ENCODE data around the gene CA5A.
"Not testable (repeated sequence)": the region's sequence is repeated elsewhere in the genome, so short reads cannot be mapped to it uniquely, and the experiment has no call there.

The CA5A gene

DNA sequence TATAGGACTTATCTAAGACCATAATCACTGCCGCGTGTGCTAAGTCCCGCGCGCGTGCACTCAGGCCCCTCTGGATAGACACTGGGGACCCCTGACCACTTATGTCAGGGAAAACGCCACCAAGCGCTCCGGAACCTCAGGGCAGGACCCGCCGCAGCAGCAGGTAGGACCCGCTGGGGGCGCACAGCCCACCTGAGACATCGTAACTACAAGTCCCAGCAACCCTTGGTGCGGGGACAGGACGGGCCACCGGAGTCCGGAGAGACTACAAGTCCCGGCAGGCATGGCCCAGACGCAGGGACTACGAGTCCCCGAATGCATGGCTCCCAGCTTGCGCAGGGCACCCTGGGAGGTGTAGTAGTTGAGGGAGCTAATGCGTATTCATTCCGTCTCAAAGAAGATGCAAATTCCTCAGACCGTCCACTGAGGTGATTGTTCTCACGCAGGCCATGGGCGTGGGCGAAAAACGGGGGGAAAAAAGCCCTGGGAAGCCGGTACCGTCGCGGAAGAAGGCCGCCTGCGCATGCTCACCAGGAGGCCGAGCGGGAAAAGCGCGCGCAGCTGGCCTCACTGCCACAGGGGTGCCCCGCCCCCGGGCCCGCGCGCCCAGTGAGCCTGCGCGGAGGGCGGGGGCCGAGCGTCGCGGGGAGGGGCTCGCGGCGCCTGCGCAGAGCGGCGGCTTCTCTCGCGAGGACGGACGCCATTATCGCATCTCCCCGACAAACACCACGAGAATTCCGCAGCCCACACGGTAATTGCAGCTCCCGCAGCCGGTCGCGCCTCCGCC is 14.6 kb upstream of the CA5A start, which contains the start of gene BANP:
Gene BANP (plus strand): TSS at position 670 of the 787 bp plus-strand sequence. CDS start 23,682 bp downstream, outside the sequence.
- DNase-seq, result peak; percentile 93 to 100 (median 99)
- intact Hi-C loops (cut with DNase I), result no loop called here

DNA sequence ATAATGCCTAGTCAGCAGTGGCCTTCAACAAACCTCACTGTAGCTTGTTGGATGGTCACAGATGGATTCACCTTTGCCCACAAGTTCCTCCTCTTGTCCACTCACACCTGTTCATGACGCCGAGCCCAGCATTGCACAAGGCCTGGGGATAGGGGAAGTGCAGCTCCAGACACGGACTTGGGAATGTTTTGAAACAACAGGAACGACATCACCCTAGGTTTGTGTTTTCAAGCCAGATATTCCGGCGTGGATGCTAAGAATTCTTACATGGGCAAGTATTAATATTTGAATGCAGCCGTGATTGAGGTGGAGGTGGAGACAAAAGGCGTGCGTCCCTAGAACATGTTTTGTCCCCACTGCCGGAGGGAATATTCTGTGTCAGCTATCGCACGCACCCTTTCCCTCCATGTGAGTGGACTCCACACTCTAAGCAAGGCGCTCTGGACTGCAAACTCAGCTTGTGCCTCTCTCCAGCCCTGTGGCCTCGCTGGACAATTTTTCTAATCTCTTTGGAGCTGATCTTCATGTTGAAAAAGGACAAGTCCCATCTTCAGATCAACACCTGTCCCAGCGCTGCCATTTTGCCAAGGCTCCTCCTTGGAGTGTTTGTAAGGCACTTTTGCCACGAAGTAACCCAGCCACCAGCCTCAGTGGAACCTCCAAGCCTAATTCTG is 12.9 kb upstream of the CA5A start:
- DNase-seq, result no peak
- intact Hi-C loops (cut with DNase I), result no loop called here

DNA sequence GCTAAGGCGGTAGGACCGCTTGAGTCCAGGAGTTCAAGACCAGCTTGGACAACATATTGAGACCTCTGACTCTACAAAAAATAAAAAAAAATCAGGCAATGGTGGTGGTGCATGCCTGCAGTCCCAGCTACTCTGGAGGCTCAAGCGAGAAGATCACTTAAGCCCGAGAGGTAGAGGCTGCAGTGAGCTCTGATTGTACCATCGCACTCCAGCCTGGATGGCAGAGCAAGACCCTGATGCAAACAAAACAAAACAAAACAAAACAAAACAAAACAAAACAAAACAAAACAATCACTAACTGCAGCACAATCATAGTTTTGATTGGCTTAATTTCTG is 12.4 kb upstream of the CA5A start:
- intact Hi-C loops (cut with DNase I), result no loop called here
- no peak for DNase-seq

DNA sequence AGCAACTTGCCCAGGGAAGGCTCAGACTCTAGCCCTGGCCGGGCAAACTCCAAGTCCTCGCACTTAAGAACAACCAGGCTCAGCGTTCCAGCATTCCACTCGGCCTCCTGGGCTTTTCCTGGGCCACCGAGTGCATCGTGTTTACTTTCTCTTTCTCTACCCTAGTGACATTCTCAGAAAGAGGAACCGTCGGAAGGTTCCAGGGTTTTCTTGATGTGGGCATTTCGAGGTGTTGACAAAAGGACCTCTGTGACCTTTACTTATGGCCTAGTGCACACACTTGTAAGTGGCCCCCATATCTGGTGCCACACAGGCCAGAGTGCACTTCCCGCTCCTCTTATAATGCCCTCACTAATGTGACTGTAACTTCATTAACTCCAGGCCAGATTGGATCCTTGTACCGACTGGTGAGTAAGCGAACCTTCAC is 11.8 kb upstream of the CA5A start:
- DNase-seq, result peak in 5 of 42 donors; percentile 24 to 60 (median 43)
- intact Hi-C loops (cut with DNase I), result no loop called here

DNA sequence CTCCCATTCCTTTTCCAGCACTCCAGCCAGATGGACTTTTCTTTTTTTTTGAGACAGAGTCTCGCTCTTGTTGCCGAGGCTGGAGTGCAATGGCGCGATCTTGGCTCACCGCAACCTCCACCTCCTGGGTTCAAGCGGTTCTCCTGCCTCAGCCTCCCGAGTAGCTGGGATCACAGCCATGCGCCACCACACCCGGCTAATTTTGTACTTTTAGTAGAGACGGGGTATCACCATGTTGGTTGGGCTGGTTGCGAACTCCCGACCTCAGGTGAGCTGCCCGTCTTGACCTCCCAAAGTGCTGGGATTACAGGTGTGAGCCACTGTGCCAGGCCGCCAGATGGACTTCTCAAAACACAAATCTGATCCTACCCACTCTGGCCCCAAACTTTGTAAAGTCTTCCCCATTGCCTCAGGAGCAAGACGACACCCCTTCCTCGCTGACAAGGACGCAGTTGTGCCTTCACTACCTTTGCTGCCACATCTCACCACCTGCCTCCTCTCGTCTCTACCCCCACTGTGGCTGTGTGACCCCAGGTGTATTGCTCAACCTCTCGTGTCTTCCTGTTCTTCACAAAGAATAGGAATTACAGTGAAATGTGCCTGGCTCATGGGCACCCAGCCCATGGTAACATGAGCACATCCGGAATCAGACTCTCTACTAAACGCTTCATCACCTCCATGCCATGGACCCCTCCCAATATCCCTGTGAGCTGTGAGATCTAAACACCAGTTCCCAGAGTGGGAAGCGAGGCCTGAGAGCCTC is 11.2 kb upstream of the CA5A start:
- intact Hi-C loops (cut with DNase I), result no loop called here
- no peak for DNase-seq

DNA sequence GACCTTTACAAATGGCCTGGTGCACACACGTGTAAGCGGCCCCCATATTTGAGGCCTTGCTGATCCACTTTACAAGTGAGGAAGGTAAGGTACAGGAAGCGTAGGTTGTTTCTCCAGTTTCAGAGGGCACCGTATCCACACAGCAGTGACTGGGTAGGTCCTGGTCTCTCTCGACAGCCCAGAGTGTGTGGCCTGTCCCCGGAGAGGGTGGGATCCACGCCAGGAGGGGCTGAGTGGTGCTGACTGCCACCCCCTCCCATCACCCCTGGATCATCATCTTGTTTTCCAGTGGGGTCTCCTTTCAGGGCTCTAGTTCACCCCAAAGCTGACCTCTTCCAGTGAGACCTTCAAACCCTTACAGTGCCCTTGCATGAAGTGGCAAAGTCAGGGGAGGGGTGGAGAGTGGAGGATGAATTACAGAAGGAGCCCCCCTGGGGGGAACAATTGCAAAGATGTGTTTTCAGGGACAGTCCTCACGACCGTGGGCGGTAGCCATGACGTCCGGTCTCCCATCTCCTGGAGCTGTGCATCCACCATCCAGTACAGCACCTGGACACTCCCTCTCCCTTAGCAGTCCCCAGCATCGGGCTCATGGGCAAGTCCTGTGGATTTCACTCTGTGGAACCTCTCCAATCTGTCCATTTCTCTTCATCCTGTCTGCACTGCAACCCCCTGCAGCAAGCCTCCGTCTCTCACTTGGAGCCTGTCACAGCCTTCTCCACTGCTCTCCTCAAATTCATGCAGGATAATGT is 10.4 kb upstream of the CA5A start:
- no peak for DNase-seq
- intact Hi-C loops (cut with DNase I), result no loop called here

DNA sequence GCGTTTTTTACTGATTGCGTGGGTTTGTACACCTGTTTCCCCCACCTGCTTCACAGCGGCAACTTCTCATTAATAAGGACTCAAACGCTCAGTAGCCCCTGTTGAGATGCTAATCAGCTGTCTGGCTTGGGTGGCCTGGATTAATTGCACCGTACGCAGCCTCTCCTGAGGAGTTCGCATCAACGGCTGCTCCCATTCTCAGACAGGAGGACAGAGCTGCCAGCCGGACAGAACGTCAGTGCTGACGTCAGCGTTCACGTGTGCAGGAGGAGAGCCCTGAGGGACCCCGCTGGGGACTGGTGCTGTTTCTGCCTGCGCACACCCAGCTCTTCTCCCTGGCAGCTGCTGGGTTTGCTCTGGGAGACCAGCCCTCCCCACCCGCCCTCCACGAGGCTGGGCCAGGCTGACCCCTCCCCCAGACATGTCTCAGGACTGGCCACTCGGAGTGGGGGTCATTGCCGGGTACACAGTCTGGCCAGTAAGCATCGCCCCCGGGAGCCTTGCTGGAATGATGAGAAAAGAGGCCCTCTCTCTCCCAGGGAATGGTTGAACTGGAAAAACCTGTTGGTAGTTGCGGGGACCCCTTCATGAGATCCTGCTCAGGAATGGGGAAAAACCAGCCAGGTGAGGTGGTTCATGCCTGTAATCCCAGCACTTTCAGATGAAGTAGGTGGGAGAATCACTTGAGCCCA is 9.2 kb upstream of the CA5A start:
- peak; percentile 60 to 88 (median 77) for DNase-seq
- intact Hi-C loops (cut with DNase I), result no loop called here

DNA sequence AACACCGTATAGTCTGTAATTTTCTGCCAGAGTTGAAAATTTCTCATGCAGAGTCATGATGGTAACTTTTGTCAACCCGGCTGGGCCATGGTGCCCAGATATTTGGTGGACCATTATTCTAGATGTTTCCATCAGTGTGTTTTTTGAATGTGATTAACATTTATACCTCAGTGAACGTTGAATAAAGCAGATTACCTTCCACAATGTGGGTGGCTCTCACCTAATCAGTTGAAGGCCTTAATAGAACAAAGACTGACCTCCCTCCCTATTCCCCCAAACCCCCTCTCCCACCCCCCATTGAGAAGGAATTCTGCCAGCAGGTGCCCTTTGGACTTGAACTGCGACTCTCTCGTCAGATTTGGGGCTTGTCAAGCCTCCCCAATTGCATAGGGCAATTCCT is 6.4 kb upstream of the CA5A start:
- no peak for DNase-seq
- intact Hi-C loops (cut with DNase I), result no loop called here

DNA sequence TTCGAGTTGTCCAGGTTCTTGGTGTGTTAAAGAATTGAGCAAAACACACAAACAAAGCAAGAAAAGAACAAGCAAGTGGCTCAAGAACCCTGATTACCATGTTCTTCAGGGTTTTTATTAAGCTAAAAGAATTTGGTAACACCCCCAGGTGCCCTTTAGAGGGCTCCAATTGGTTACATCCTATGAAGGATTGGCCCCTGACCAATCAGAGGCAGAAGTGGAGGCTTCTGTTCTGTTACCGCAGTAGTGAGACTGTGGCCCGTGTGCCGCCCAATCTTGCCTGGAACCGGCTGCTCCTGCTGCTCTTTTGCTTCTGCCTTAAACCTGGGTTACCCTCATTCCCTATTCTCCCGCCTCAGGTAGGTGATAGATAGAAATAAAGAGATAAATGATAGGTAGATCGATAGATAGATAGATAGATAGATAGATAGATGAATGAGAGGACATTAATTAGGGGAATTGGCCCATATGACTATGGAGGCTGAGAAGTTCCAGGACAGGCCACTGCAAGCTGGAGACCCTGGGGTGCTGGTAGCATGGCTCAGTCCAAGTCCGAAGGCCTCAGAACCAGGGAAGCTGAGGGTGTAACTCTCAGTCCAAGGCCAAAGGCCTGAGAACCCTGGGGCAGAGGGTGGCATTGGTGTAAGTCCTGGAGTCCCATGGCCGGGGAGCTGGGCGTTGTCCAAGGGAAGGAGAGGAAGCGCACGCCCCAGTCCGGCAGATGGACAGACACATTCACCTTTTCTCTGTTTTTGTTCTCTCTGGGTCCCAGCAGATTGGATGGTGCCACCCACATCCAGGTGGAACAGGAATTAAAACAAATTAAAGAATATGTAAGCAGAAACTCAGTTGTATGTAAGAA is 3.5 kb upstream of the CA5A start:
- DNase-seq, result no peak
- intact Hi-C loops (cut with DNase I), result no loop called here

DNA sequence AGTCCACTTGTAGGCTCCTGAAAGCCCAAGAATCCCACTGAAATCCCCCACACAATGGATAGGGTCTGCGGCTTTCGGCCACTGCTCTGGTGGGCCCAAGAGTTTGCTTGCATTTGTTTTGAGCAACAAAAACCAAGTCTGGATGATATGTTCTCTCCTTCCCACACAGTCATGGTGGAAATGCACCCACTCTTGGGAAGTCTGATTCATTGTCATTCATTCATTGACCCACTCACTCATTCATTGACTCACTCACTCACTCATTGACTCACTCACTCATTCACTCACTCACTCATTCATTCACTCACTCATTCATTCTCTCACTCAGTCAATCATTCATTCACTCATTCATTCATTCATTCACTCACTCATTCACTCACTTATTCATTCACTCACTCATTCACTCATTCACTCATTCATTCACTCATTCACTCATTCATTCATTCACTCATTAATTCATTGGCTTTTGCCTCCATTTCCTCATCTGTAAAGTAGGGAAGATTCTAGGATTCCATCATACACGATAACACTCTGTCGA is 2.2 kb upstream of the CA5A start:
- no peak for DNase-seq
- intact Hi-C loops (cut with DNase I), result no loop called here

DNA sequence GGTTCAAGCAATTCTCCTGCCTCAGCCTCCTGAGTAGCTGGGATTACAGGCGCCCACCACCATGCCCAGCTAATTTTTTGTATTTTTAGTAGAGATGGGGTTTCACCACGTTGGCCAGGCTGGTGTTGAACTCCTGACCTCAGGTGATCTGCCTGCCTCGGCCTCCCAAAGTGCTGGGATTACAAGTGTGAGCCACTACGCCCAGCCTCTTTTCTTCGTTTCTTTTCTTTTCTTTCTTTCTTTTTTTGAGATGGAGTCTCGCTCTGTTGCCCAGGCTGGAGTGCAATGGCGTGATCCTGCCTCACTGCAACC is 858 bp upstream of the CA5A start:
- intact Hi-C loops (cut with DNase I); DNase-seq: not testable (repeated sequence)

DNA sequence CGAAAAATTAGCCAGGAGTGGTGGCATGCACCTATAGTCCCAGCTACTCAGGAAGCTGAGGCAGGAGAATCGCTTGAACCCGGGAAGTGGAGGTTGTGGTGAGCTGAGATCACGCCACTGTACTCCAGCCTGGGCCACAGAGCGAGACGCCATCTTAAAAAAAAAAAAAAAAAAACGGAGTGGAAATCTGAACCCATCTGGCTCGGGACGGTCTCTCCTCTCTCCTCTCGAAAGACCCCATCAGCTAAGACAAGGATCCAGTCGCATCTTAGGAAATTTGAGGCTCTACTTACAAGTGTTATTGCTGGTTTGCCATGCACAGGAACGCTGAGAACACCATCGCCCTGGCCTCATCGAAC is 334 bp downstream of the CA5A start:
- intact Hi-C loops (cut with DNase I); DNase-seq: not testable (repeated sequence)

DNA sequence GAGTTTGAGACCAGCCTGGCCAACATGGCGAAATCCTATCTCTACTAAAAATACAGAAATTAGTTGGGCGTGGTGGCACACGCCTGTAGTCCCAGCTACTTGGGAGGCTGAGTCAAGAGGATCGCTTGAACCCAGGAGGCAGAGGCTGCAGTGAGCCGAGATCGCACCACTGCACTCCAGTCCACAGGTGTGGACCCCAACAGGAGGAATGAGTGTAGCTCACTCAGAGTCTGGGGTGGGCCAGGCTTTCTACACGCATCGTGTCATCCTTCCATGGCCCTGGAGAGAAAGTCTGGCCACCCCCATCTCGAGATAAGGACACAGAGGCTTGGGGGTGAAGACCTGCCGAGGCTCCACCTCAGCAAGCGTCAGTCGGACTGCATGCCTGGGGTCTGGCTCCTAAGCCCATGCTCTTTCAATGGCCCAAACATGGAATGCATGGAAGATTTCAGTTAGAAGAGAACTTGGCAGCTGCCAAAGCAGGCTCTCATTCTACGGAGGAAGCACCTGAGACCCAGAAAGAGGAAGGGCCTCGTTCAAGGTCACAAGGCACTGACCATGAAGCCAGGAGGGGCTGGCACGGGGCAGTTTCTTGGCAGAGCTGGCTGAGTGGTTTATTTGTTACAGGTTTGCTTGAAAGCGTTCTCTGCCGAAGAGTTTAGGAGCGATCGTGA is 1.4 kb downstream of the CA5A start:
- intact Hi-C loops (cut with DNase I); DNase-seq: not testable (repeated sequence)

DNA sequence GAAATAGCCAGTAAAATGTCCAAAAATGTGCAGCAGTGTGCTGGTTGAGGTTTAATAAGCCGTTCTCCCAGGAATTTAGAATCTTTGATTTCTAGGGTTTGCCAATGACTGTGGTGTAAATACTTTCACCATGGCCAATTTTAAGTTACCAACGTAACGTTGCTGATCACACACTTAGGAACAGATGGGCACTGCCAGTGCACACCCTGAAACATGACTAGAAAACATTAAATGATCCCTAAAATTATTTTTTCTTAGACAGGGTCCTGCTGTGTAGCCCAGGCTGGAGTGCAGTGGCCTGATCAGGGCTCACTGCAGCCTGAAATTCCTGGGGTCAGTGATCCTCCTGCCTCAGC is 3.2 kb downstream of the CA5A start:
- no peak for DNase-seq
- intact Hi-C loops (cut with DNase I), result no loop called here

DNA sequence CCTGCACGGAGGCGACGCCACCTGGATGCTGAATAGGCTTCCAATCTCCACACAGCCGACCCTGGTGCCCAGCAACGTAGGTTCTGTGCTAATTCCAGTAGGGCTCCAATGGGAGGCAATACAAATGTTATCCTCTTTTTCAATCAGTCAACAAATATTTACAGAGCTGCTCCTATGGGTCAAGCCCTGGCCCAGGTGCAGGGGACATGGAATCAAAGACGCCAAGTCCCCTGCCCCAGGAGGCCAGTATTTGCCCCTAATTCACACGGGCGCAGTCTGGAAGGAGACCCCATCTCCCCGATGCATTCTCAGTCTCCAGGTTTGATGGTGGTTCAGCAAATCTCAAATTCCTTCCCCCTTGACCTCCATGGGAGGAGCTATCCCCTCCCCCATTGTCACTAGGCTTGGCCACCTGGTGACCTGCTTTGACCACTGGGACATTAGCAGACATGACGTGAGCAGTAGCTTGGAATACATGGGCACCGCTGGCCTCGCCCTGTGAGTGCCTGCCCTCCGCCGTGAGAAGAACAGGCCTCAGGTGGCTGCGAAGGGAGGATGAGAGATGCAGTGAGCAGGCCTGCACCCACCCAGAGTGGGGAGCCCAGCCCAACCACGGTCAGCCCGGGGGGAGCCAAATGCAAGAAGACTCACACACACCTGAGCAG is 3.7 kb downstream of the CA5A start:
- intact Hi-C loops (cut with DNase I); DNase-seq: not testable (repeated sequence)

DNA sequence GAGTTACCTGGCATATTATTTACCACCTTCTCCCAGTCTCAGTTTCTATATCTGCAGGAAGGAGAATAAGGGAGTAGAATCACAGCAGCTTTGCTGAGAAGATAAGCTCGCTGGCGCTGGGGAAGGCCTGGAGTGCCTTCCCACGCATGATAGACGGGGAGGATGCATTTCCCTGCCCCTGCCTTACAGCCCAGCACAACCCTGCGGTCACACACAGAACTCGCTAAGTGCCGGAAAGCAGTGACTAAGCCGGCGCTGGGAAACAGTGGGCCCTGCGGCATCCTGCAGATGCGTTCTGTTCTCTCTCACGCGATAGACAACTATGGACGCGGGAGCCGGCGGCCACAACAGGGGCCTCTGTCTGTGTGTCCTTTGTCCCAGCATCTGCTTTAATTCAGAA is 4.8 kb downstream of the CA5A start:
- intact Hi-C loops (cut with DNase I), result no loop called here

DNA sequence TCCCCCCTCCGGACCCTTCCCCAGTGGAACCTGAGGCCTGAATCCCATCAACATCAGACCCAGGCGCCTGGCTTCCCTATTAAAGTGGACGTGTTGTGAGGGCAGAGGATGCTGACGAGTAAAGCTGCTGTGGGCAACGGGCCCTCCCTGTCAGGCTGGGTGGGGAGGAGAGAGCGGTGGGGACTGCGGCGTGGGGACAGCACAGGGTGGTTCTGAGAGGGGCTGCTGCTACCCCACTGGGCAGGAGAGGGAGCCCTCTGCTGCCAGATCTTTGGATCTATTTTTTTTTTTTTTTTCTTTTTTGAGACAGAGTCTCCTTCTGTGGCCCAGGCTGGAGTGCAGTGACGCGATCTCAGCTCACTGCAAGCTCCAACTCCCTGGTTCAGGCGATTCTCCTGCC is 5.9 kb downstream of the CA5A start:
- intact Hi-C loops (cut with DNase I), result no loop called here

More for the DNA sequence above, 4.8 kb downstream of the CA5A start:
- DNase-seq, result no peak

More for the DNA sequence above, 5.9 kb downstream of the CA5A start:
- no peak for DNase-seq

Data from head of caudate nucleus (tissue), 42 donors.